Lower leg skin (tissue), 3 donors: ENCODE measurements around the gene PLEKHG1.

ENCODE experiments used
- POLR2A ChIP-seq, 2 donors: fragments of 450-650 bp; IDR thresholded peaks; one replicate each; pipeline ENCODE4 v1.6.1; 2016 to 2017; ENCODE audit warnings: antibody characterized with exemption in 2 of 2, mild to moderate bottlenecking in 1 of 2, moderate library complexity in 1 of 2
- TF ChIP-seq, protein P1 (sequence below), 3 donors: fragments of 450-650 bp; IDR thresholded peaks; one replicate each; pipeline ENCODE4 v1.5.1; 2016; ENCODE audit warnings: antibody characterized with exemption in 3 of 3, mild to moderate bottlenecking in 3 of 3, moderate library complexity in 2 of 3

DNA sequence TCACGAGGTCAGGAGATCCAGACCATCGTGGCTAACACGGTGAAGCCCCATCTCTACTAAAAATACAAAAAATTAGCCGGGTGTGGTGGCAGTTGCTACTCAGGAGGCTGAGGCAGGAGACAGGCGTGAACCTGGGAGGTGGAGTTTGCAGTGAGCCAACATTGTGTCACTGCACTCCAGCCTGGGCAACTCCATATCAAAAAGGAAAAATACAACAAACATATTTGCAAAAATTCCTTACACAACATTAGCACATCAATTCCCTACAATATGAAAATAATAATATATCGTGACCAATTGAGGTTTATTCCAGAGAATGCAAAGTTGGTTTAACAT is 38.8 kb upstream of the PLEKHG1 start:
- no peak for TF ChIP-seq POLR2A (IDR thresholded peaks at IDR 0.05)
- TF ChIP-seq, protein P1, sequence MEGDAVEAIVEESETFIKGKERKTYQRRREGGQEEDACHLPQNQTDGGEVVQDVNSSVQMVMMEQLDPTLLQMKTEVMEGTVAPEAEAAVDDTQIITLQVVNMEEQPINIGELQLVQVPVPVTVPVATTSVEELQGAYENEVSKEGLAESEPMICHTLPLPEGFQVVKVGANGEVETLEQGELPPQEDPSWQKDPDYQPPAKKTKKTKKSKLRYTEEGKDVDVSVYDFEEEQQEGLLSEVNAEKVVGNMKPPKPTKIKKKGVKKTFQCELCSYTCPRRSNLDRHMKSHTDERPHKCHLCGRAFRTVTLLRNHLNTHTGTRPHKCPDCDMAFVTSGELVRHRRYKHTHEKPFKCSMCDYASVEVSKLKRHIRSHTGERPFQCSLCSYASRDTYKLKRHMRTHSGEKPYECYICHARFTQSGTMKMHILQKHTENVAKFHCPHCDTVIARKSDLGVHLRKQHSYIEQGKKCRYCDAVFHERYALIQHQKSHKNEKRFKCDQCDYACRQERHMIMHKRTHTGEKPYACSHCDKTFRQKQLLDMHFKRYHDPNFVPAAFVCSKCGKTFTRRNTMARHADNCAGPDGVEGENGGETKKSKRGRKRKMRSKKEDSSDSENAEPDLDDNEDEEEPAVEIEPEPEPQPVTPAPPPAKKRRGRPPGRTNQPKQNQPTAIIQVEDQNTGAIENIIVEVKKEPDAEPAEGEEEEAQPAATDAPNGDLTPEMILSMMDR (IDR thresholded peaks at IDR 0.05): no peak
